Thyroid gland (tissue), 4 donors: Measurements from ENCODE around the gene IL37. TPM values are rescaled to one million over a fixed set of nuclear protein-coding genes. Genes with fewer than 3 reads are reported as not detected.

Experiments used
- DNase-seq, 2 donors: peaks; one replicate each; pipeline ENCODE4 v3.0.0-alpha.2; 2019
- H3K27ac ChIP-seq, 3 donors: fragments of 200-600 bp; sonication (generic); 1 replicate in 2 of 3; 2 replicates in 1 of 3; pipeline ENCODE4 v1.5.1; 2016 to 2019; ENCODE audit warnings: mild to moderate bottlenecking in 1 of 3, moderate library complexity in 1 of 3
- H3K27me3 ChIP-seq: fragments of 200-600 bp; sonication (generic); one replicate; pipeline ENCODE4 v1.5.1; 2019
- H3K36me3 ChIP-seq, 2 donors: fragments of 200-600 bp; sonication (generic); one replicate each; pipeline ENCODE4 v1.5.1; 2016 to 2019
- H3K4me1 ChIP-seq, 2 donors: fragments of 200-600 bp; sonication (generic); one replicate each; pipeline ENCODE4 v1.5.1; 2017 to 2019
- H3K4me3 ChIP-seq, 3 donors: fragments of 200-600 bp; sonication (generic); replicated peaks in 1 of 3; 1 replicate in 2 of 3; 2 replicates in 1 of 3; pipeline ENCODE4 v1.5.1; 2016; ENCODE audit warnings: mild to moderate bottlenecking in 1 of 3
- H3K9me3 ChIP-seq: fragments of 200-600 bp; sonication (generic); one replicate; pipeline ENCODE4 v1.5.1; 2017
- POLR2A ChIP-seq, 2 donors: fragments of 450-650 bp; IDR thresholded peaks; one replicate each; pipeline ENCODE4 v1.6.1; 2017; ENCODE audit warnings: antibody characterized with exemption in 2 of 2, mild to moderate bottlenecking in 2 of 2, moderate library complexity in 1 of 2
- WGBS, 2 donors: methylation state at CpG; one replicate each; pipeline ENCODE4 v1.1.5; 2017; 5-methylcytosine and 5-hydroxymethylcytosine counted together
- intact Hi-C: fragments of 100-400 bp; cut with DNase I; formaldehyde crosslinking; loops from one replicate; pipeline ENCODE4 v1.15.1; 2023
- total RNA-seq, 4 donors: library from RNA; depleted of rRNA; stranded (reverse); fragments of >200 nt; gene quantifications; one replicate each; pipeline ENCODE4 v1.2.3, GENCODE V29; 2016
- TF ChIP-seq, protein P1 (sequence below), 6 experiments: fragments of 200-600 bp in 3 of 6; fragments of 450-650 bp in 3 of 6; sonication (generic) in 3 of 6; IDR thresholded peaks; one replicate each; pipeline ENCODE4 v1.5.1; 2016 to 2019; ENCODE audit warnings: antibody characterized with exemption in 6 of 6, mild to moderate bottlenecking in 2 of 6, inconsistent platforms in 1 of 6, moderate library complexity in 1 of 6

Gene IL37
- total RNA-seq, 4 donors from 2014 or later, result not detected

DNA sequence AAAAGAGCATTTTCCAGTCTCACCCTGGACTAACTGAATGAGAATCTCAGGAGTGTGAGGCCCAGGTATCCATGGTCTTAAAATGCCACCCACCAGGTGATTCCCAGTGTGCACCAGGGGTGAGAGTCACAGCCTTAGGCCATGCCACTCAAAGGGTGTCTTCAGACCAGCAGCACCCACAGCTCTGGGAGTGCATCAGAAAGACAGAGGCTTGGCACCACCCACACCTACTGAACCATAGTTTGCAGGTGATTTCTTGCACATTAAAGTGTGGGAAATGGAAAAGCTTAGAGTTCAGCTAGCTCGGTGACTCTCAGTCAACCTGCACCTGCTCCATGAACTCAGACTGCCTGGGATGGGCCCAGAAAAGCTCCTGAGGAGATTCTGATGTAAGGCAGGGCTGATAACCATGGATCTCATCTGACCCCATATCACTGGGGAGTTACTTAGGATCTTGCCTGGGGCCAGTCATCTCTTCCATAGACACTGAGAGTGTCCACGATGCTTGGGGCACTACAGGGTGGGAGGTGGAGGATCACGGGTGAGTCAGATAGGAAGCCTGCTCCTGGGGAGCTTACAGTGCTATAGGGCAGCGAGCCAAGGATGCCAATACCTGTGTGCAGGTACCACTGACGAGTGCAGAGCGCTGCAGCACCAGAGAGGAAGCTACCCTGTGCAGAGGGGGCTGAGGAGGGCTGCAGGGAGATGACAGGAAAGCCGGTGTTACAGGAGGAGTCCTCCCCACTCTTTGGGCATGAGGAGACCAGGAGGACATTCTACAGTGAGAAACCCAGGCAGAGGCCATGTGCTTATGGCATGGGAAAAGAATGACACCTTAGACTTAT, 4.6 kb downstream of the IL37 start:
- Histone ChIP-seq H3K4me1 (no peaks in the 10 kb centered on the region), H3K27ac (no peak overlapping the region), H3K9me3 (no peaks in the 10 kb centered on the region), H3K27me3 (no peaks in the 10 kb centered on the region), H3K4me3 (no peak overlapping the region), H3K36me3 (no peaks in the 10 kb centered on the region)
- TF ChIP-seq POLR2A (IDR thresholded peaks at IDR 0.05), result no peak
- TF ChIP-seq, protein P1, sequence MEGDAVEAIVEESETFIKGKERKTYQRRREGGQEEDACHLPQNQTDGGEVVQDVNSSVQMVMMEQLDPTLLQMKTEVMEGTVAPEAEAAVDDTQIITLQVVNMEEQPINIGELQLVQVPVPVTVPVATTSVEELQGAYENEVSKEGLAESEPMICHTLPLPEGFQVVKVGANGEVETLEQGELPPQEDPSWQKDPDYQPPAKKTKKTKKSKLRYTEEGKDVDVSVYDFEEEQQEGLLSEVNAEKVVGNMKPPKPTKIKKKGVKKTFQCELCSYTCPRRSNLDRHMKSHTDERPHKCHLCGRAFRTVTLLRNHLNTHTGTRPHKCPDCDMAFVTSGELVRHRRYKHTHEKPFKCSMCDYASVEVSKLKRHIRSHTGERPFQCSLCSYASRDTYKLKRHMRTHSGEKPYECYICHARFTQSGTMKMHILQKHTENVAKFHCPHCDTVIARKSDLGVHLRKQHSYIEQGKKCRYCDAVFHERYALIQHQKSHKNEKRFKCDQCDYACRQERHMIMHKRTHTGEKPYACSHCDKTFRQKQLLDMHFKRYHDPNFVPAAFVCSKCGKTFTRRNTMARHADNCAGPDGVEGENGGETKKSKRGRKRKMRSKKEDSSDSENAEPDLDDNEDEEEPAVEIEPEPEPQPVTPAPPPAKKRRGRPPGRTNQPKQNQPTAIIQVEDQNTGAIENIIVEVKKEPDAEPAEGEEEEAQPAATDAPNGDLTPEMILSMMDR (IDR thresholded peaks at IDR 0.05), result no peak
- 75 to 81% methylated on average over 6 to 7 of the region's 7 CpGs for WGBS, 2 donors
- intact Hi-C loops, result no loop called here
- no peak for DNase-seq

DNA sequence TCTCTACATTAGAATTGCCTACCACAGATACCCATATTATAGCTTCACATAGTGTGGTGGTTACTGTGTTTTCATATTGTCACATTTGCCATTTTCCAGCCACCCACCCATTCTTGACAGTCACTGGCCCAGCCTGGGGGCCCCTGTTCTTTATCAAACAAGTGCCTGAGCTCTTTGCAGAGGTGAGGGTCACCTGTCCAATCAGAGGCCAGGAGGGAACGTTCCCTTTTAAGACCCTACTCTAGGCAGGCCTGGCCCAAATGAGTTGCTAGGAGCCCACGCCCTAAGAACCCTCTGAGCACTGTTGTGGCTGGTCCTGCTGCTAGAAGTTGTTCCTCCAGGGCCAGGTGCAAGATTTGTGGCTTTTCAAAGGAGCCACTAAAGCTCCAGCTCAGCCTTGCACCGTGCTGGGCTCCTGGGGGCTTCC, 5.2 kb downstream of the IL37 start:
- DNase-seq, result no peak
- Histone ChIP-seq H3K4me3 (no peak overlapping the region), H3K36me3 (no peaks in the 10 kb centered on the region), H3K9me3 (no peaks in the 10 kb centered on the region), H3K27ac (no peak overlapping the region), H3K4me1 (no peaks in the 10 kb centered on the region), H3K27me3 (no peaks in the 10 kb centered on the region)
- 56 to 62% methylated on average over 2 to 3 of the region's 3 CpGs for WGBS, 2 donors
- intact Hi-C loops, result no loop called here
- TF ChIP-seq, protein P1 (IDR thresholded peaks at IDR 0.05), result no peak
- TF ChIP-seq POLR2A (IDR thresholded peaks at IDR 0.05), result no peak

DNA sequence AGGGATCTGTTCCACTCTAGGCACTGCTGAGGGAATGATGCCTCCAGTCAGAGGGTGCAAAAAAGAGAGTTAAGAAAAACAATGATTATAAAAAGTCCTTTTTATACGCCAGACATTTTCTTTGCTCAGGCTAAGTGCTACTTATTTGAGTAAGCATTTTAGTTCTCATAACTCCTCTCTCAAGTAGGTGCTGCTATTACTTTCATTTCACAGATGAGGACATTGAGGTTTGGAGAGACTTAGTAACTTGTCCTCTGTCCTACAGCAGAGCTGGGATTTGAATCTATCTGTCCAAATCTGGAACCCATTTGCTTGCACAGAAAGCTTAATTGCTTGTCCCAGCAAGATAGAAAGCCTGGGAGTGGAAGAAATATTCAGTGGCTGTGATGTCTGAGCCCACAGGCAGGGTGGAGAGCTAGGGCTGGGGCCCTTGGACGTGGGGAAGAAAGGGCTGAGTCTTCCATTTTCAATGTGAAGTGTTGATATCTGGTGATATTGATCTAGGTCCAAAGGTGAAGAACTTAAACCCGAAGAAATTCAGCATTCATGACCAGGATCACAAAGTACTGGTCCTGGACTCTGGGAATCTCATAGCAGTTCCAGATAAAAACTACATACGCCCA, 5.8 kb downstream of the IL37 start:
- no peak for DNase-seq
- WGBS, 2 donors, result 78 to 79% methylated on average over 4 of the region's 4 CpGs

DNA sequence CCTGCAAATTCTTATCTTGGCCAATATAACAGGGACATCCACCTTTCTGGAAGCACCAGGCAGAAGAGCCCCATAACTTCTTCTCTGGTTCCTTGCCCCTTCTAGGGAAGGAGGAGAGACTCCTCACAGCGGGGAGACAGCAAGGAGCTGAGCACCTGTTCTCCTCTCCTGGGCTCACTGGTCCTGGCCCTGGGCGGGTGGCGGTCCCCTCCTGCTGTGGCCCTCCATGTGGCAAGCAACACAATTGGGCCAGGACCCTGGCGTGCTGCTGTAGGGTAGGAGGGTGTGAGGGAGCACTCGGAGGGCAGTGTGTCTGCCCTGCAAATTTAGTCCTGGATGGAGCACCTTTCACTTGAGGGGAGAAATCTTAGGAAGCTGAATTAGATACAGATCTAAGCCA, 6.9 kb downstream of the IL37 start:
- DNase-seq, result no peak
- intact Hi-C loops, result no loop called here

More for the DNA sequence above, 5.8 kb downstream of the IL37 start:
- H3K27me3 ChIP-seq, result no peaks in the 10 kb centered on the region
- no peak for TF ChIP-seq POLR2A (IDR thresholded peaks at IDR 0.05)
- H3K9me3 ChIP-seq, result no peaks in the 10 kb centered on the region
- no peak overlapping the region for H3K27ac ChIP-seq
- intact Hi-C loops, result no loop called here
- no peaks in the 10 kb centered on the region for H3K4me1 ChIP-seq
- H3K4me3 ChIP-seq, result no peak overlapping the region
- no peaks in the 10 kb centered on the region for H3K36me3 ChIP-seq

DNA sequence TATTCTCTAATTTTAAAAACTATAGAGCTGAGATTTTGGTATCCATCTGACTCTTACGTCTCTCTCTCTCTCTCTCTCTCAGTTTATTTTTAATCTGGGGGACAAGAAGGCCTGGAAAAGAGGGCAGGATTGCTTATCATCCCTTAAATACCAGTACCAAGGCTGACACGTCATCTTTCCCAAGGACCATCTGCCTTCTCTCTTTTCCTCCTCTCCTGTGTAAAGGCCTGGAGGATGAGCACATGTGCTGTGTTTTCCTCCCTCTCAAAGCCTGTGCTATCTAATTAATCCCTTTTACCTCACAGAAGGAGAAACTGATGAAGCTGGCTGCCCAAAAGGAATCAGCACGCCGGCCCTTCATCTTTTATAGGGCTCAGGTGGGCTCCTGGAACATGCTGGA, 7.3 kb downstream of the IL37 start:
- no peak for DNase-seq
- intact Hi-C loops, result no loop called here
- H3K9me3 ChIP-seq, result no peaks in the 10 kb centered on the region
- H3K27me3 ChIP-seq, result no peaks in the 10 kb centered on the region
- TF ChIP-seq, protein P1 (IDR thresholded peaks at IDR 0.05), result no peak
- TF ChIP-seq POLR2A (IDR thresholded peaks at IDR 0.05), result no peak
- no peak overlapping the region for H3K27ac ChIP-seq
- H3K36me3 ChIP-seq, result no peaks in the 10 kb centered on the region
- no peaks in the 10 kb centered on the region for H3K4me1 ChIP-seq
- WGBS, 2 donors, result 95 to 96% methylated on average over 4 of the region's 4 CpGs
- H3K4me3 ChIP-seq, result no peak overlapping the region

More for the DNA sequence above, 6.9 kb downstream of the IL37 start:
- Histone ChIP-seq H3K4me3 (no peak overlapping the region), H3K4me1 (no peaks in the 10 kb centered on the region), H3K36me3 (no peaks in the 10 kb centered on the region), H3K27me3 (no peaks in the 10 kb centered on the region), H3K9me3 (no peaks in the 10 kb centered on the region), H3K27ac (no peak overlapping the region)
- WGBS, 2 donors, result 92 to 95% methylated on average over 5 of the region's 5 CpGs
- TF ChIP-seq, protein P1 (IDR thresholded peaks at IDR 0.05), result no peak
- TF ChIP-seq POLR2A (IDR thresholded peaks at IDR 0.05), result no peak
